Natural killer cell (primary cell): ENCODE measurements around the gene ITPR1. TPM values are rescaled to one million over a fixed set of nuclear protein-coding genes. Genes with fewer than 3 reads are reported as not detected.

ENCODE experiments used
- ATAC-seq, 3 donors: fragments of 150-1000 bp in 2 of 3; fragments of 200-7000 bp in 1 of 3; cut with Tn5 transposase; 1 replicate in 1 of 3; 2 replicates in 2 of 3; pipeline ENCODE4 v1.10.0; 2021; ENCODE audit warnings: mild to moderate bottlenecking in 2 of 3, moderate library complexity in 2 of 3
- DNase-seq, 2 donors: peaks; one replicate each; pipeline versions ENCODE4 v3.0.0 to v3.0.0-alpha.2; 2013 to 2021; ENCODE audit warnings: mixed read lengths in 1 of 2
- H3K27ac ChIP-seq: one replicate; pipeline ENCODE4 v1.5.1; 2013; ENCODE audit warnings: mild to moderate bottlenecking, low read length
- H3K27me3 ChIP-seq: one replicate; pipeline ENCODE4 v1.6.1; 2013; ENCODE audit warnings: low read length; ENCODE audit not compliant: control insufficient read depth, insufficient read depth
- H3K36me3 ChIP-seq: one replicate; pipeline ENCODE4 v1.6.1; 2013; ENCODE audit warnings: low read length; ENCODE audit not compliant: control insufficient read depth, insufficient read depth
- H3K4me1 ChIP-seq: one replicate; pipeline ENCODE4 v1.6.1; 2013; ENCODE audit warnings: low read length; ENCODE audit not compliant: control insufficient read depth, insufficient read depth
- H3K4me3 ChIP-seq: one replicate; pipeline ENCODE4 v1.5.1; 2013; ENCODE audit warnings: low read length
- H3K9me3 ChIP-seq: one replicate; pipeline ENCODE4 v1.6.1; 2013; ENCODE audit warnings: low read length; ENCODE audit not compliant: control insufficient read depth, insufficient read depth
- H3K27ac Mint-ChIP-seq, 2 donors: one replicate each; pipeline ENCODE4 v1.8.0; 2022; ENCODE audit warnings: mild to moderate bottlenecking in 2 of 2, mixed read lengths in 2 of 2, moderate library complexity in 1 of 2
- H3K27me3 Mint-ChIP-seq, 2 donors: one replicate each; pipeline ENCODE4 v1.8.0; 2022; ENCODE audit warnings: low read depth in 2 of 2, mixed read lengths in 2 of 2
- H3K36me3 Mint-ChIP-seq: one replicate; pipeline ENCODE4 v1.8.0; 2022; ENCODE audit warnings: mixed read lengths
- H3K4me1 Mint-ChIP-seq, 2 donors: one replicate each; pipeline ENCODE4 v1.8.0; 2022; ENCODE audit warnings: mixed read lengths in 2 of 2
- H3K4me3 Mint-ChIP-seq: one replicate; pipeline ENCODE4 v1.8.0; 2022; ENCODE audit warnings: mild to moderate bottlenecking, moderate library complexity, mixed read lengths
- H3K9me3 Mint-ChIP-seq, 2 donors: one replicate each; pipeline ENCODE4 v1.8.0; 2022; ENCODE audit warnings: mixed read lengths in 2 of 2
- CTCF ChIP-seq: fragments of 200-600 bp; IDR thresholded peaks from one replicate; pipeline ENCODE4 v1.8.0; 2022; ENCODE audit warnings: antibody characterized with exemption
- WGBS: methylation state at CpG from one replicate; pipeline ENCODE4 v1.1.7; 2013; ENCODE audit warnings: missing lambda C conversion rate; ENCODE audit not compliant: insufficient coverage; 5-methylcytosine and 5-hydroxymethylcytosine counted together
- intact Hi-C: fragments of 100-400 bp; cut with micrococcal nuclease; formaldehyde crosslinking; loops from one replicate; pipeline ENCODE4 v1.14.2; 2022
- total RNA-seq, 4 donors: library from RNA; stranded (reverse); fragments of 120-200 nt in 1 of 4; gene quantifications; one replicate each; pipeline versions ENCODE4 v1.2.3 to v1.2.4, GENCODE V29; 2013 to 2022

Gene ITPR1
- total RNA-seq, 3 donors from 2014 or later (not counting 1 experiment from before 2014, with no cell fraction given) = 86.7 to 123 (median 94.8) TPM

GRCh38 chr3:4799266-4800256 is 306.4 kb downstream of the ITPR1 start:
- no peaks in the 10 kb centered on the region for H3K27me3 ChIP-seq
- ATAC-seq = no peak
- peaks cover 5% of the 10 kb centered on the region for H3K4me1 ChIP-seq
- H3K4me1 Mint-ChIP-seq = peaks cover 5 to 29% of the 10 kb centered on the region in 2 donors
- no peak overlapping the region for H3K27ac ChIP-seq
- H3K36me3 ChIP-seq = peaks cover 5% of the 10 kb centered on the region
- TF ChIP-seq CTCF = no peak
- no peak overlapping the region for H3K4me3 ChIP-seq
- no peak for DNase-seq
- peaks cover 7% of the 10 kb centered on the region for H3K36me3 Mint-ChIP-seq
- intact Hi-C loops = no loop called here
- no peaks in the 10 kb centered on the region for H3K27me3 Mint-ChIP-seq
- 88% methylated on average over 14 of the region's 14 CpGs for WGBS
- no peaks in the 10 kb centered on the region for H3K9me3 Mint-ChIP-seq
- H3K27ac Mint-ChIP-seq = no peak overlapping the region
- H3K4me3 Mint-ChIP-seq = no peak overlapping the region
- H3K9me3 ChIP-seq = no peaks in the 10 kb centered on the region

GRCh38 chr3:4800595-4800994 is 307.4 kb downstream of the ITPR1 start:
- H3K9me3 ChIP-seq = no peaks in the 10 kb centered on the region
- intact Hi-C loops = no loop called here
- H3K27me3 Mint-ChIP-seq = no peaks in the 10 kb centered on the region
- H3K27ac Mint-ChIP-seq = no peak overlapping the region
- ATAC-seq = no peak
- peaks cover 5 to 32% of the 10 kb centered on the region in 2 donors for H3K4me1 Mint-ChIP-seq
- no peak for DNase-seq
- 96% methylated on average over 4 of the region's 4 CpGs for WGBS
- no peak overlapping the region for H3K4me3 ChIP-seq
- H3K9me3 Mint-ChIP-seq = no peaks in the 10 kb centered on the region
- no peak for TF ChIP-seq CTCF
- no peak overlapping the region for H3K27ac ChIP-seq
- H3K4me1 ChIP-seq = peaks cover 5% of the 10 kb centered on the region
- H3K36me3 ChIP-seq = peaks cover 3% of the 10 kb centered on the region
- no peaks in the 10 kb centered on the region for H3K27me3 ChIP-seq
- no peak overlapping the region for H3K4me3 Mint-ChIP-seq
- peaks cover 7% of the 10 kb centered on the region for H3K36me3 Mint-ChIP-seq

- no peaks in the 10 kb centered on the region for H3K36me3 ChIP-seq
- 93% methylated on average over 5 of the region's 5 CpGs for WGBS
- H3K9me3 Mint-ChIP-seq = no peaks in the 10 kb centered on the region
- no peaks in the 10 kb centered on the region for H3K27me3 Mint-ChIP-seq
- no peak overlapping the region for H3K4me3 ChIP-seq
- no peak overlapping the region for H3K27ac ChIP-seq
- H3K4me3 Mint-ChIP-seq = no peak overlapping the region
- no peaks in the 10 kb centered on the region for H3K9me3 ChIP-seq
- H3K4me1 Mint-ChIP-seq = peaks cover 5 to 36% of the 10 kb centered on the region in 2 donors
- peaks cover 7% of the 10 kb centered on the region for H3K36me3 Mint-ChIP-seq
- ATAC-seq = no peak
- H3K27me3 ChIP-seq = no peaks in the 10 kb centered on the region
- H3K27ac Mint-ChIP-seq = no peak overlapping the region
- TF ChIP-seq CTCF = no peak
- DNase-seq = no peak
- peaks cover 5% of the 10 kb centered on the region for H3K4me1 ChIP-seq
- intact Hi-C loops = no loop called here
Measured at GRCh38 chr3:4801892-4802291, 308.7 kb downstream of the ITPR1 start.
